AG08395 (cell line): ENCODE results near the gene KCNMA1.

ENCODE experiments used
- DNase-seq: peaks from one replicate; pipeline ENCODE4 v3.0.0; 2012; ENCODE audit warnings: mixed read lengths, low spot score

Gene KCNMA1

DNA sequence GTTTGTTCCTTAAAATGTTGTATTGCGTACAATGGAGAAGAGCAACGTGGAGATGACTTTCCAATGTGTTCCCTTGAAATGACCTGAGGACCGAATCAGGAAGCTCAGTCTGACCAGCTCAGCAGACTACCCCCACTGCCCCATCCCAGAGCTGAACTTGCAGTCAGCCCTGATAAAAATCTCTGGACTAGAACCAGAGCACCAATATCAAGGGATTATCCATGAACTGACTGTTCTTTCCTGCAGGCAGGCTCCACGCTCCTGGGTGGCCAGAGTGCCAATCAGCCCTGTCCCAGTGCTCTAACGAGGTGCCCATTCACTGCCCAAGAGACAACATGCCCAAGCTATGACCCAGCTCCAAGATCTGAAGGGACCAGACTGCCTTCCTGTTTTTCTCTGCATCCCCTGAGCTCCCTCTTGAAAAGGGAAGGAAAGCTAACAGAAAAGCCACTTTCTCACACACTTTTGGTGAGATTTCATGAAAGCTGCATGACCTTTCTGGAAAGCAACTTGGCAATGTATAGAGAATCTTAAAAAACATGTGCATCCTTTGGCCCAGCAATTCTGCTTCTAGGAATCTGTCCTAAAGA is 130.2 kb downstream of the KCNMA1 start:
- DNase-seq: no peak

DNA sequence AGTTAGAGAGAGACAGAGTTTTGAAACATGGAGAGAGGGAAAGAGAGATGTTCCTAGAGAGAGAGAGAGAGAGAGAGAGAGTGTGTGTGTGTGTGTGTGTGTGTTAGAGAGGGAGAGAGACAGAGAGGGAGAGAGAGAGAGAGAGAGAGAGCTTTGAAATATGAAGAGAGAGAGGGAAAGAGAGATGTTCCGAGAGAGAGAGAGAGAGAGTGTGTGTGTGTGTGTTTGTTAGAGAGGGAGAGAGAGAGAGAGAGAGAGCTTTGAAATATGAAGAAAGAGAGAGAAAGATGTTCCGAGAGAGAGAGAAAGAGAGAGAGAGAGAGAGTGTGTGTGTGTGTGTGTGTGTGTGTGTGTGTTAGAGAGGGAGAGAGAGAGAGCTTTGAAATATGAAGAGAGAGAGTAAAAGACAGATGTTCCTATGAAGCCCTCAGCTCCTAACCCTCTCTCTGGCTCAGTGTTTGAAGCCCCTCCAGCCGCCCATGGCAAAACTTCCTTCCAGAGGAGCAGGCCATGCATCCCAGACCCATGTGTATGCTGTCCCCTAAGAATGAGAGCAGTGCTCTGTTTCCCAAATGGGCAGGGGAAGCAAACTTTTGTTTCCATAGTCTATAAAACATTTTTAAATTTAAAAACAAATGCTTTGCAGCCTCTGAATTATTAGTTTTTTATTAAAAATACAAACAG is 130.9 kb downstream of the KCNMA1 start:
- DNase-seq: no peak

DNA sequence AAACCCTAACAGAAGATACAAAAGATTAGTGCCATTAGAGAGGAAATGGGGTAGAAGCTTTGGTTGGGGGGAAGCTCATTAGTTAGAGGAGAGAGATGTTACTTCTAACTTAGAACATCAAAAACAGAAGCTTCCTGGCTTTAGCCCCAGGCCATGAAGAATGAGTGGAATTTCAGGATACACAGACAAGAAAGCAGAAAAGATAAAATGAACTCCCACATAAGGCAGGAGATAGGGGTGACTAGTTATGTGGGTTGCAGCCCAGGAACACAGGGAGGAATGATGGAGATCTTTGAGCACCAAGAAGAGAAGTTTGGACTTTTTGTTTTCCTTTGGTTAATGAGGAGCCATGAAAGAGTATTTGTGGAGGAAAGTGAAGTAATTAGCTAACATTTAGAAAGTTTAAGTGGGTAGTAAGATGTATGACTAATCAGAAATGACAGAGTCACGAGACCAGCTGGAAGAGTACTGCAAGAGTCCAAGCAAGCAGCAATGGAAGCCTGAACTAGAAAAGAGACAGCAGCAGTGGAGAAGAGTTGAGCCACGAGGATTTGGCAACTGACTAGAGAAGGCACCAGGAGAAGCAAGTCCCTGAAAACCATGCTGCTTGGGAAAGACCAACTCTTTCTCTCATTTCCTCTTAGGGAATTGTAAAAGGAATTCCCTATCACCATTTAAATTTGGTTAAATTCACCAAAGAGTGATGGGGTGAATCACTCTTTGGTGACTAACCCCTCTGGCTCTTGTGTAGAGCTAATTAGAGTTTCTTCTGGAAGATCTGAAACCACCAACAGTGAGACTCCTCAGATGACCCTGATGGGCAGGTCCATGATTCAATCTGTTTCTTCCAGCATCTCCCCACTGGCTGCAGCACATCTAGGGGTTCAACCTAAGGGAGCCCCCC is 131.9 kb downstream of the KCNMA1 start:
- DNase-seq: peak; percentile 88

DNA sequence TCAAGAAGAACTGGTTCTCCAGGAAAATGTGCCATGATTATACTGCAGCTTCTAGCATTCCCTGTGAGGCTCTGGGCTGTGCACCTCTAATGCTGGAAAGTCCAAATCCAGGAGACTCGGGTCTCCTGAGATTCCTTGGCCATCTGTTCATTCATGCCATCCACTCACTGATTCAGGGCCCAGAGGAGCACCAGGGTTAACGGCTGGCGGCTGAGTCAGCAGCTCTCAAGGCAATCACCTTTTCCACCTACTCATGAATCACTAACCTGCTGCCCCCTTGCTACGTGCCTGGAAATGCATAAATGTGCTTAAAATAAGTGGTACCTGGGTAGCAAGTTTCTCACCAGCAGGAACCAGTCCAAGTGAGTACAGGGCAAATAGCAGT is 132.7 kb downstream of the KCNMA1 start:
- no peak for DNase-seq

DNA sequence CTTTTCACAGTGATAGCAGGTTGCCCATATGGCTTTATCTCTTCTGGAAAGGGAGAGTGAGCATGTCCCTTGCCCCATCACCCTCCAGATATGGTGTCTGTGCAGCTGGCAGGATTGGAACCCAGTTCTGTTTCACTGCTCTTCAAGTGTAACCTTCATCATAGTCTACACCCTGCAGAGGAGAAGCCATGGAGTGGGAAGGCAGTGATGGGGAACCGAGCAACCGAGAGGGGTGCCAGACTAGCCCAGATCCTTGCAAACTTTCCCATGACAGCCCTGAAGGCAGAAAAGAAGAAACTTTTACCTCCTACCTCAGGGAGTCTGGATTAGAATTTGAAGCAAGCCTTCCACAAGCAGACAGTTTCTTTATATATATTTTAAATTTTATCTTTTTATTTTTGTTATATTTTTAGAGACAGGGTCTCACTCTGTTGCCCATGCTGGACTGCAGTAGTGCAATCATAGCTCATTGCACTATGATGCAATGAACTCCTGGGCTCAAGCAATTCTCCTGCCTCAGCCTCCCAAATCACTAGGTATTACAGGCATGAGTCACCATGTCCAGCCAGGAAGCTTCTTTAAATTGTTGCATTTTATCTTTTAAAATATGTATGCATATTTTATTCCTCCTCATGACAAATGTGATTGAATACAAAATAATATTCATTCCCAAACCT is 133.3 kb downstream of the KCNMA1 start:
- DNase-seq: no peak

DNA sequence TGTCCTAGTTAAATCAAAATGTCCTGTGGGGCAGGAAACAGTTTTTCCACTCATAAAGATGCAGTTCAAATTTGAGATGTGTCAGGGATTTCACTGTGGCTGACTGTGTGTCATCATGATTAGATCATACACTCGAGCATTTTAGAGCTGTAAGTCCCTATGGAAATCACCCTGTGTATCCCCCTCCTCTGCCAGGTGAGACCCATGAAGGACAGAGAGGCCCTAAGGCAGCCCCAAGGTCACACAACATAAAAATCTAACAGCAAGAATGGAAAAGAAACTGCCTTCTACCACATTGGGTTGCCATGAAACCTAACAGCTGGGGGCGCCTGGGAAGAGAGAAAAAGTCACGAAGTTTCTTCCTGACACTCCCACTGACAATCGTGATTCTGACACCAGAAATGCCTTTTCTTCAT is 135.8 kb downstream of the KCNMA1 start:
- DNase-seq: peak; percentile 35

DNA sequence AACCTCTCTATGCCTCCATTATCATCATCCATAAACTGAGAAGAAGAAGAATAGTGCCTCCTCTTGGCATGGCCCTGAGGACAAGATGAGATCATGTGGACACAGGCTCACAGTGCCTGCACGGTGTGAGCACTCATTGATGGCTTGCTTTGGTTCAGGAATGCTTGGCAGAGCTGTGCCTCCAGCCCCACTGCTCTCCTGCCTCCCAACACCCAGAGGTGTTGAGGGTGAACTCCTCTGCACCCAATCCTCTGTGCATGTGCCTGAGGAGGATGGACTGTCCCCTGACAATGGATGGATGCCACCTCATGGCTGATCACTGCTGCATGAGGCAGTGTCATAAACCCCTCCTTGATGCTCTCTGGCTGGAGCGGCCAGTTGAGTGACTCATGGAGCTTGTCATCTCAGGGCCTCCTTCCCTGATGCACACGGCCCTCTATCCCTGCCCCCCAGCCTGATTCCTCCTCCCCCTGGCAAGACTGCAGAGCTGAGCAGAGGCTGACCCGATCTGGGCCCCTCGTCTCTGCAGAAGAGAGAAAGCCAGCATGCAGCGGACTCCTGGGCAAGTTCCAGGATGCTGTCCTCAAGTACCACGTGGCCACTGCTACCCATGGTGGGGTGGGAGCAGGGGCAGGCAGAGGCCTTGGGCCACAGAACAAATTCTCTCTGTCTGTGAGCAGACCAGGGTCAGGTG is 136.3 kb downstream of the KCNMA1 start:
- DNase-seq: peak; percentile 96

DNA sequence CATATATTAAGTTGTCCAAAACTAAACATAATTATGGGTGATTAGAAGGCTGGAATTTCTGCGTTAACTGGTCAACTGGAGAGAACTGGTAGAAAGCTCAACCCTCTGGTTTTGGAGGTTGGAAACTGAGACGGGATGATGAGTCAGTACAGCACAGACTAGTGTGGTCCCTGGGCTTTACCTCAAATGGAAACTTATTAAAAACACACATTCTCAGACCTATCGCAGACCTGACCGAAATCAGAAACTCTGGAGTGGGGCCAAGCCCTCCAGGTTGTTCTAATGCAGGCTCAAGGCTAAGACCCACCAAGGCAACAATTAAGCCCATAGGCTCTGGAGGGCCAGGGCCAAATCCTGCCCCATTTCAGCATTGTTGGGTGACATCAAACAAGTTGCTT is 136.9 kb downstream of the KCNMA1 start:
- no peak for DNase-seq

DNA sequence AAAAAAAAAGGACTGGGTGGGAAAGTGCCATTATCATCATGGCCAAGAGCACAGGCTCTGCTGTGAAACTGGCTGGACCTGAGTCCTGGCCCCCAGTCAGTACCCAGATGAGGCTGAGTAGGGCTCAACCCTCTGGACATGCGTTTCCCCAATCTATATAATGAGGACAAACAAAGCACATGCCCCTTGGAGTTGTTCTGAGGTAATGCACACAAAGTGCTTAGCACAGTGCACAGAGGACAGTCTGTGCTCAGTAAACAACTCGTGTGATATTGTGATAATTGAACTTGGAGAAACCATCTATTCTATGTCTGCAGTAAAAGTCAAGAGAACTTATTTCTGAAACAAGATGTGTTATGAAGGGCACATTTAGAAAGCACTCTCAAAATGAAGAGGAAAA is 138.8 kb downstream of the KCNMA1 start:
- DNase-seq: no peak

DNA sequence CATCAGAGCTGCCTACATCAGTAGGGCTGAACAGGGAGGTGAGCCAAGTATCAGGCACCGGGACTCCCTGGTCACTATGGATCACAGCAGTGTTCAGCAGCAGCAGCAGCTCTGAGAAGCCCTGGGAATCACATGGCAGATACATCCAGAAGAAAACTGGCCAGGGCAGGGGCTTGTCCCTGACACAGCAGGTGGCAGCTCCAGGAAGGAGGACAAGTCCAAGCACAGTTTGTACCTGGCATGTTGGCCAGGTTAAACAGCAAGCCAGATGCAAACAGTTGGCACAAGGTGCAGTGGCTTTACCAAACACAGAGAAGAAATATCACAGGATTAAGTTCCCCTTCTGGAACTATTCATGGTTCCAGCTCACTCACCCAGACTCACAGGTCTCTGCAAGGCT is 139.4 kb downstream of the KCNMA1 start:
- DNase-seq: no peak

DNA sequence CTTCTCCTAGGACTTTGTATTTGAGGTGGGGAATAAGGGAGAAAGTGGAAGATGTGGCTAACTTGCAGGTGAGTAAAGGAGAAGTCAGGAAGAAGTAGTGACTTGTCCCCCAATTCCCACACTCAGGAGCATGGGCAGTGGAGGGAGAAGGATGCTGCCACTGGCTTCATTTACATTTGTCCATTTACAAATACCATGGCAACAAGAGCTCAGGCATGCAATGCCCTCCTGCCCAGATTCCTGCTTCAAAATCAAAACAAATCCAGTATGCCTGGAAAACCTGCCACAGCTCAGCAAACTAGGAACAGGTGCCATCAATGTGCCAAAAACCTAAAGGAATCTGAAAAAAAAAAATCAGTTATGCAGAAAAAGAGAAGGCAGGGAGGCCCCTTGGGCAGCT is 139.9 kb downstream of the KCNMA1 start:
- DNase-seq: no peak

DNA sequence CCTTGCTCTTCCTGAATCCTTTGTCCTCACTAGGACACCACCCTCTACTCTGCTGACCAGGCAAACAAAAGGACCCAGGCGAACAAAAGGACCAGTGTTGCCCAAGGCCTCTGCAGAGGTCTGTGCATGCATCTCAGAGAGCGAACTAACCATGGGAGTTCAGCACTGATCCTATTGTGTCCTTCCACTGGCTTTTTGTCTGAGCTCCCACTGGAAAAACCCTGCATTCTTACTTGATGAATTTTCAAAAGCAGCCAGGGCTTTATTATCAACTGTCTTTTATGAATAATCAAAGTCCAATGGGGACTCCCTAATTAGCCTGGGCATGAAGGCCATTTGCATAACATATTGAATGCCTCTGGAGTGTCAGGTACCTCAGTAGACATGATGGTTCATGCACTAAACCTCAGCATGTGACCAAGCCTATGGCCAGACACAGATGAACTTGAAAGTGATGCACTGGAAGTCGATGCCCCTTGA is 140.6 kb downstream of the KCNMA1 start:
- no peak for DNase-seq

DNA sequence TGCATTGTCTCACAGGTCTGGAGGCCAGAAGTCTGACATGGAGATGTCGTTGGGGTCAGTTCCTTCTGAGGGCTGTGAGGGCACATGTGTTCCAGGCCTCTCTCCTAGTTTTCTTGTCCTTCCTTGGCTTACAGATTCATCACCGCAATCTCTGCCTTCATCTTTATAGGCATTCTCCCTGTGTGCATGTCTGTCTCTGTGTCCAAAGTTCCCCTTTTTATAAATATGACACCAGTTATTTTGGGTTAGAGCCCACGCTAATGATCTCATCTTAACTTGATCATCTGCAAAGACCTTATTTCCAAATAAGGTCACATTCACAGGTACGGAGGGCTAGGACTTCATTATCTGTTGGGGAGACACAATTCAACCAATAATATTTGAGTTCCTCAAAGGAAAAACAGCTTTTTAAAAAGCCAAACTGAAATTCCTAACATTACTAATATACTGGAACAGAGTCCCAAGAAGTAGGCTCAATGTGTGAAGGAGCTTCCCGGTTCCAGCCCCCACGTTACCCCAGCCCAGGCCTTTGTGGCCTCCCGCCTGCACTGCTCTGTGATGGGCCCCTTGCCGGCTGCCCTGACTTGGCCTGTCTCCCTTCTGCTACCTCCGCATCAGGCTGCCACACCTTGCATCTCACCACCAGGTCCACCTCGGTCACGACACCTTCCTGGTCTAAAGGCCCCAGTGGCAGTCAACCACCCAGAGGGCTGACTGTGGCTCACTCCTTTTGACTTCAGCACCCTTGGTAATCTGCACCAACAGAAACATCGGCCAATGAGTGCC is 142.7 kb downstream of the KCNMA1 start:
- DNase-seq: no peak

DNA sequence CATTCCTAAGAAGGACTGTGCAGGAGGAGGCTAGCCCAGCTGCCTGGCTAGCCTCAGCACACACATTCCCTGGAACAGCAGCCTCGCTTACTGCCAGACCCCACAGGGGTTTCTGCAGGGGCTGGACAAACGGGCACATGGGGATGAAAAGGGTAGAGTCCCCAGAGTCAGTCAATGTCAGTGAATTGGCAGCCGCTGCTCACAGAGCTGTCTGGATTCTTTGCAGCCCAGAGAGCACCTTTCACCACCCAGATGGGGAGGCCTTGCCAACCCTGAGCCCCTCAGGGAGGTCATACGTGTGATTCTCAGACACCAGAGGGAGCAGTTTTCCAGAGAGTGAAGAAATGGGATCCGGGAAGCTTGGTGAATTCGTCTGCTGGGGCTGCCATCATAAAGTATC is 143.3 kb downstream of the KCNMA1 start:
- no peak for DNase-seq

DNA sequence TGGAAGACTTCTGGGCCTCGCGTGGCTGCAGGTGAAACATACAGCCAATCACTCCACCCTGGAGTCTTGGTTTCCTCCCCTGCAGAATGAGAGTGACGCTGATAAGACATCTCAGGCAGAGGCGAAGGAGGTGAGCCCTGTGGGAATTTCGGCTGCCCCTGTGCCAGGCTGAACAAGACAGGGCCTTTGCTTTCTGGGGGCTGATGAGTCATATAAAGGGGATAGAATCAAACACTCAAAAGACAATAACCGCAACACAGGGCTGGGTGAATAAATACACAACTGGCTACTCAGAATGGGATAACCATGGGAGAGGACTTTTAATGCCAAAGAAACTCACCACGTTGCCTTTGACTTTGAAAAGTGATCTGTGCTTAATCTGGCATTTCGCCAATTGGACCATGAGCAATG is 143.8 kb downstream of the KCNMA1 start:
- DNase-seq: no peak

DNA sequence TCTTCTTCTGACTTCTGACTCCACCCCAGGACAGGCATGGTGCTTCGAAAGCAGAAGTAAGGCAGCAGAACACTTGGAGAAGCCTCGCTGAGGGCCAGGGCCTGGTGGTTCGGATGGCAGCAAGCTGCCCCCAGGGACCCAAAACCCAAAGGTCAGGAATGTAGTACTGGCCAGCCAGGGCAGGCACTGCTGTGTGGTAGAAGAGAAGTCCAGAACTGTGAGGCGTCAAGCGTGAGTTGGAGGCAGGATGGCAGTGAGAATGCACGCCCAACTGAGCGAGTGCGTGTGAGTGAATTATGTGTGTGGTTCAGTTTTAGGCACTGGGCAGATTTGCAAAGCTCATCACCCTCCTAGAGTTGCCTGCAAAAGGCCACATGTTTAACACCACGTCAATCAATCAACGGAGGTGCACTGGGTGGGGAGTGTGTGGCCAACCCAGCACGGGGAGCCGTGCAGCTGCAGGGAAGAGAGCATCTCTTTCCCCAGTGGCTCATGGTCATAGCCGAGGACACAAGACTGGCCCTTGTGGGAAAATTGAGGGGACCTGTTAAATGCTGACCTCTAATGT is 144.3 kb downstream of the KCNMA1 start:
- no peak for DNase-seq

DNA sequence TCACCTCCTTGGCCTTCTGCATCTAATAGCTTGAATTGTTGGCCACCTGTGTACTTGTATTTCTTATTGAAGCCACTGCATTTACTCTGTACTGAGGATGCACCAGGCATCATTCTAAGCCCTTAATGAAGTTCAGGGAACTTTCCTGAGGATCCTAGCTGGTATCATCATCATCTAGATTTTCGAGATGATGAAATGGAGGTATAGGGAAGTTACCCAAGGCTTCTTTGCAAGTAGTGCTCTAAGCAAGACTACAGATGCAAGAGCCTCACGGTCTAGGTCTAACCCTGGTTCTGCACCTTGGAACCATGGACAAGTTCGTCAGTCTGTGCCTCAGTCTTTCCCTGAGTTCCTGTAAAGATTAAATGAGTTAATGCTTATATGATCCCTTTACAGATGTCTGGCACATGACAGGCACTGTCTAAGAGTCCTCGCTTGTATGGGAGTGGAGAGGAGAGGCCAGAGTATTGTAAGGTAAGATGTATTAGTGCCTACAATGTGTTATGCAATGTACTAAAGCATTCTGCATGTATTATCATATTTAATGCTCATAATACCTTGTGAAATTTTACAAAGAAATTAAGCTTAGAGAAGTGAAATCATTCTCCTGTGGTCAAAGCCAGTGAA is 145.1 kb downstream of the KCNMA1 start:
- DNase-seq: no peak

DNA sequence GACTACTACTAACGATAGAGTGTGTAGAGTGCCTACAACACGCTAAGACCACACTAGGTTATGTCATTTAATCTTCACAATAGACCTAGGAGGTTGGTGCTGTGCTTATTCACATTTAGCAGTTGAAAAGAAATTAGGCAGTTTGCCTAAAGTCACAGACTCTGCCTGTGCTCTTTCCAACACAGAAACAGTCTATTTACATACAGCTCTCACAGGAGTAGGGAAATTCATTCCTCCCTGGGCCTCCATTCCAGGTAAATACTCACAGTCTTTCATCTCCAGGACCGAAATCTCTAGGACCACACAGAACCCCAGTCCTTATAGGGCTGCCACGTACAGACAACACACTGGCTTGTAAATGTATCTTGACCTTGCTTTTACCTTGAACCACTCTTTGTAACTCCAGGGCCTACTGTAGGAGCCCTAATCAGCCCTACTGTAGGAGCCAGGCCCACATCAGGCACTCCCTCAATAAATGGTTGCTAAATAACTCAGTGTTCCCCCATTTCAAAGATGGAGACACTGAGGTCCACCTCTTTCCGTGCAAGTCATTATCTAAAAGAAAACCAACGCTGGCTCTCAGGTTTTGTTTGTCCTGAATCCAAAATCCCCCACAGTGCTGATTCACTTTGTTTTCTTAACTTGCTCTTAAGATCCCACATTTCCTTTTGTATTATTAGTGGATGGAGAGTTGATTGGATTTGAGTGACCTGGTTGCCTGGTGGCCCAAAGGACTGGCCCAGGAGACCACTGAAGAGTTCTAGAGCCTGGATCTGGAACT is 146.9 kb downstream of the KCNMA1 start:
- no peak for DNase-seq

DNA sequence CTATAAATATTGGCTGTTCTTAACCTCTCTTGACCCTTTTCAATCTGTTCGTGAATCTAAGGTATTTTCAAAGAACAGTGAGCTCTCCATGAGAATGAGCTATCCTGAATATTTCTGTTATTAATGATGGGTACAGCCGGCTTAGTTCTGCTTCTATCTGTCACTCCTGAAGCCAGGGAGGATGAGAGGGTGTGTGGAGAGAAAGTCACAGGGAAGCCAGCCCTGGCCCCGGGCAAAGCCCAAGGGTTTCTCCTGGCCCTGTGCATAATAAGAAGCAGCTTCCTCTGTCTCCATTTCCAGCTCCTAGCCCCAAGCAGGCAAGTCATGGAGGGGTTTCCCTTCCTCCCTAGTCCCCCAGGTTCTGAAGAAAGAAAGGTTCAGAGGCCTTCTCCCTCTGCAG is 151.1 kb downstream of the KCNMA1 start:
- DNase-seq: no peak
